ENCODE measurements around the gene CACNG6. TPM values are rescaled to one million over a fixed set of nuclear protein-coding genes. Genes with fewer than 3 reads are reported as not detected.
"Not testable (repeated sequence)": the region's sequence is repeated elsewhere in the genome, so short reads cannot be mapped to it uniquely, and the experiment has no call there.

CACNG6 gene
- total RNA-seq, 4 donors from 2014 or later, result not detected

- Histone ChIP-seq H3K27me3 (no peaks in the 10 kb centered on the region), H3K27ac (no peak overlapping the region), H3K36me3 (no peaks in the 10 kb centered on the region), H3K4me3 (no peak overlapping the region), H3K4me1 (no peaks in the 10 kb centered on the region), H3K9me3 (no peaks in the 10 kb centered on the region)
- DNase-seq, result peak in 2 of 3 donors; percentile 54 to 74
- no peak for TF ChIP-seq POLR2A (IDR thresholded peaks at IDR 0.05)
- TF ChIP-seq CTCF (IDR thresholded peaks at IDR 0.05), result peak in 5 of 6 experiments; percentile 6 to 56 (median 46)
These were observed 38.6 kb downstream of the CACNG6 start for GRCh38 chr19:54029930-54030490.

- Histone ChIP-seq H3K4me3 (no peak overlapping the region), H3K27me3 (no peaks in the 10 kb centered on the region), H3K4me1 (no peaks in the 10 kb centered on the region), H3K36me3 (no peaks in the 10 kb centered on the region), H3K27ac (no peak overlapping the region), H3K9me3 (no peaks in the 10 kb centered on the region)
- no peak for TF ChIP-seq POLR2A (IDR thresholded peaks at IDR 0.05)
- TF ChIP-seq CTCF (IDR thresholded peaks at IDR 0.05), result peak in 1 of 6 experiments; percentile 8
- no peak for DNase-seq
These were observed 39.6 kb downstream of the CACNG6 start for GRCh38 chr19:54030895-54031586.

- Histone ChIP-seq H3K4me3 (no peak overlapping the region), H3K9me3 (no peaks in the 10 kb centered on the region), H3K36me3 (no peaks in the 10 kb centered on the region), H3K4me1 (no peaks in the 10 kb centered on the region), H3K27ac (no peak overlapping the region), H3K27me3 (no peaks in the 10 kb centered on the region)
- TF ChIP-seq CTCF (IDR thresholded peaks at IDR 0.05), result no peak
- TF ChIP-seq POLR2A (IDR thresholded peaks at IDR 0.05), result no peak
- no peak for DNase-seq
These were observed 44.1 kb downstream of the CACNG6 start for GRCh38 chr19:54035215-54036178.

- not testable (repeated sequence) for H3K9me3 ChIP-seq, H3K27ac ChIP-seq, H3K36me3 ChIP-seq, H3K4me1 ChIP-seq, H3K4me3 ChIP-seq, DNase-seq, H3K27me3 ChIP-seq
These were observed 45.1 kb downstream of the CACNG6 start for GRCh38 chr19:54036542-54036941.

GRCh38 chr19:54040003-54040402, 48.6 kb downstream of the CACNG6 start:
- Histone ChIP-seq H3K4me3 (no peak overlapping the region), H3K27me3 (no peaks in the 10 kb centered on the region), H3K36me3 (no peaks in the 10 kb centered on the region), H3K27ac (no peak overlapping the region), H3K9me3 (no peaks in the 10 kb centered on the region), H3K4me1 (no peaks in the 10 kb centered on the region)
- DNase-seq, result no peak
- TF ChIP-seq POLR2A (IDR thresholded peaks at IDR 0.05) (no peak), CTCF (IDR thresholded peaks at IDR 0.05) (no peak)

Data from Peyer's patch (tissue), 4 donors.